Adrenal gland (tissue), 5 donors: ENCODE results near the gene NOX4.

Experiments used
- CTCF ChIP-seq, 6 experiments: fragments of 450-650 bp in 4 of 6; fragments of 200-600 bp in 2 of 6; sonication (generic) in 1 of 6; IDR thresholded peaks; 1 replicate in 5 of 6; 2 replicates in 1 of 6; pipeline versions ENCODE4 v1.5.1 to v1.8.0; 2016 to 2021; ENCODE audit warnings: antibody characterized with exemption in 6 of 6, mild to moderate bottlenecking in 2 of 6, moderate library complexity in 1 of 6
- POLR2A ChIP-seq, 2 donors: fragments of 450-650 bp; IDR thresholded peaks; one replicate each; pipeline ENCODE4 v1.6.1; 2017; ENCODE audit warnings: antibody characterized with exemption in 2 of 2, mild to moderate bottlenecking in 2 of 2, moderate library complexity in 1 of 2
- donor health status: DM: no; HTN: no; CAD: no.

GRCh38 chr11:89420981-89421380, 70.2 kb downstream of the NOX4 start:
- TF ChIP-seq POLR2A (IDR thresholded peaks at IDR 0.05) (no peak), CTCF (IDR thresholded peaks at IDR 0.05) (no peak)
